ENCODE data around the gene TNS2. TPM values are rescaled to one million over a fixed set of nuclear protein-coding genes. Genes with fewer than 3 reads are reported as not detected.

The TNS2 gene
- total and polyA plus RNA-seq, 2 donors (not counting 1 experiment from before 2014, with no cell fraction given), result 0.60 to 1.3 TPM

DNA sequence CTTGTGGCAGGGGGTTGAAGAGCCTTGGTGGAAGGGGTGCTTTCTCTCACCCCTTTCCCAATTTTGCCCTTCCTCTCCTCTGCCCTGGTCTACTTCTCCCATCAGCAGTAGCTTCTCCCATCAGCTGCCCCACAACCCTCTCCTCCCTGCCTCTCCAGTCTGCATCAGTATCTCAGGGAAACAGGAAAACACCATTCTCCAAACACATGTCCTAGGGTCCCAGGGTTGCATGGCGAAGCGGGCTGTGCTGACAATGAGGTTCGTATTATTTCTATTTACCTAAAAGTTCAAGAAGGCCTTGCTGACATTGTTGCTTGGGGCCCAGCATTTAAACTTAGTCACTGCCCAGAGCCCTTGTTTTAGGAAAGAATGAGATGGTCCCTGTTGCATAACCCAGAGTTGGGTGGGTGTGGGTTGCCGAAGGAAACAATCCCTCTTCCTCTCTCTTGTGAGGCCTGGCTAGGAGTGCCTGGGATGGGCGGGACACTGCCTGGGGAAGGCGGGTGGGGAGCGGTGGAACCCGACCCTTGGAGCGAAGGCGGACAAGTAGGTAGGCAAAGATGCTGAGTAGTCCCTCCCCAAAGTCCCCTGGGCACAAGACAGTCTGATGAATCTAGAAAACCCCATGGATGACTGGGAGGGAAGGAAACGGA, 46.4 kb downstream of the TNS2 start:
- DNase-seq, result no peak
- Histone ChIP-seq H3K36me3 (replicated peaks in 1 of 2; ENCODE audit: control extremely low read depth in 1 of 2, control insufficient read depth in 1 of 2, extremely low read depth in 1 of 2, insufficient read depth in 2 of 2, low read length in 1 of 2) (no peaks in the 10 kb centered on the region), H3K4me3 (ENCODE audit: control extremely low read depth in 1 of 5, extremely low read depth in 1 of 5, insufficient read depth in 1 of 5, low read depth in 2 of 5, low read length in 4 of 5) (no peak overlapping the region), H3K4me2 (replicated peaks; ENCODE audit: low read depth, low read length, poor library complexity, severe bottlenecking) (no peak overlapping the region), H4K20me1 (ENCODE audit: control insufficient read depth, insufficient read depth, low read length, poor library complexity, severe bottlenecking) (no peaks in the 10 kb centered on the region), H3K9ac (ENCODE audit: low read length) (no peak overlapping the region), H3K27me3 (replicated peaks in 1 of 4; ENCODE audit: control extremely low read depth in 1 of 4, control insufficient read depth in 3 of 4, insufficient read depth in 4 of 4, low read length in 3 of 4) (peaks cover 0 to 18% (median 8%) of the 10 kb centered on the region in 4 experiments), H2AFZ (ENCODE audit: insufficient read depth, low read depth, low read length, poor library complexity, severe bottlenecking) (no peak overlapping the region), H3K9me3 (ENCODE audit: control extremely low read depth in 1 of 3, control insufficient read depth in 2 of 3, insufficient read depth in 1 of 3, low read length in 2 of 3) (no peaks in the 10 kb centered on the region), H3K79me2 (ENCODE audit: control insufficient read depth, insufficient read depth, low read length) (no peaks in the 10 kb centered on the region), H3K4me1 (ENCODE audit: control insufficient read depth in 2 of 2, insufficient read depth in 2 of 2, low read length in 2 of 2) (peaks cover 18 to 23% of the 10 kb centered on the region in 2 donors), H3K27ac (ENCODE audit: low read length in 2 of 2) (no peak overlapping the region)
- no peaks in the 10 kb centered on the region for H3K9me3 Mint-ChIP-seq (ENCODE audit: insufficient read depth)
- H3K27me3 Mint-ChIP-seq, result peaks cover 25% of the 10 kb centered on the region
- TF ChIP-seq, protein P1, sequence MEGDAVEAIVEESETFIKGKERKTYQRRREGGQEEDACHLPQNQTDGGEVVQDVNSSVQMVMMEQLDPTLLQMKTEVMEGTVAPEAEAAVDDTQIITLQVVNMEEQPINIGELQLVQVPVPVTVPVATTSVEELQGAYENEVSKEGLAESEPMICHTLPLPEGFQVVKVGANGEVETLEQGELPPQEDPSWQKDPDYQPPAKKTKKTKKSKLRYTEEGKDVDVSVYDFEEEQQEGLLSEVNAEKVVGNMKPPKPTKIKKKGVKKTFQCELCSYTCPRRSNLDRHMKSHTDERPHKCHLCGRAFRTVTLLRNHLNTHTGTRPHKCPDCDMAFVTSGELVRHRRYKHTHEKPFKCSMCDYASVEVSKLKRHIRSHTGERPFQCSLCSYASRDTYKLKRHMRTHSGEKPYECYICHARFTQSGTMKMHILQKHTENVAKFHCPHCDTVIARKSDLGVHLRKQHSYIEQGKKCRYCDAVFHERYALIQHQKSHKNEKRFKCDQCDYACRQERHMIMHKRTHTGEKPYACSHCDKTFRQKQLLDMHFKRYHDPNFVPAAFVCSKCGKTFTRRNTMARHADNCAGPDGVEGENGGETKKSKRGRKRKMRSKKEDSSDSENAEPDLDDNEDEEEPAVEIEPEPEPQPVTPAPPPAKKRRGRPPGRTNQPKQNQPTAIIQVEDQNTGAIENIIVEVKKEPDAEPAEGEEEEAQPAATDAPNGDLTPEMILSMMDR (IDR thresholded peaks at IDR 0.05), result no peak
- TF ChIP-seq EZH2 (IDR thresholded peaks at IDR 0.05; ENCODE audit: borderline replicate concordance, insufficient read depth, low read depth, low read length, poor library complexity, severe bottlenecking), result no peak
- intact Hi-C loops (cut with micrococcal nuclease), result loop anchor here (5.0 kb wide), 1 partner anchor 44 kb away; the partner anchor contains the start of gene TNS2
- 80% methylated on average over 2 of the region's 11 CpGs for WGBS (ENCODE audit: insufficient coverage)
- CTCF ChIA-PET, result interaction anchor here (3.4 to 13.1 kb wide), 2 partner anchors 11 to 29 kb away, joined by 22 to 344 read pairs; no protein-coding TSS in a partner anchor
- peaks cover 28% of the 10 kb centered on the region for H3K4me1 Mint-ChIP-seq
- H3K4me3 Mint-ChIP-seq, result peak overlapping the region; percentile 44
- H3K27ac Mint-ChIP-seq, result no peak overlapping the region
- no peak for ATAC-seq (ENCODE audit: low read depth)
- POLR2A ChIA-PET, result no interaction called here

DNA sequence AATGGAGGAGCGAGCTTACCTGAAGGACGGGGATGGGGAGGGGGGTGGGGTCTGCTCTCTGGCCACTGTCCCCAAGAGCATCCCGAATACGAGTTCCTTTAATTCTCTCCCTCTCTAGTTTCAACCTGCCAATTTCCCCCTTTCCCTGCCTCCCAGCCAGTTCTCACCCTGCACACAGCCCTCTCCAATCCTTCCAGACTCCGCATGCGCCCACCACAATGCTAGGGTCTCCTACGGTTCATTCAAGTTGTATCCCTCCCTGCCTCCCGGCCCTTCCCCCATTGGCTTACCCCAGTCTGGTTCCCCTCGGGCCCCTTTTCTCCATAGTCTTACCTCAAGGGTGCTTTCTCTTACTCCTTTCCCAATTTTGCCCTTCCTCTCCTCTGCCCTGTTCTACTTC, 46.9 kb downstream of the TNS2 start:
- peaks cover 28% of the 10 kb centered on the region for H3K4me1 Mint-ChIP-seq
- Histone ChIP-seq H3K36me3 (replicated peaks in 1 of 2; ENCODE audit: control extremely low read depth in 1 of 2, control insufficient read depth in 1 of 2, extremely low read depth in 1 of 2, insufficient read depth in 2 of 2, low read length in 1 of 2) (no peaks in the 10 kb centered on the region), H2AFZ (ENCODE audit: insufficient read depth, low read depth, low read length, poor library complexity, severe bottlenecking) (peak overlapping the region; percentile 89), H3K9me3 (ENCODE audit: control extremely low read depth in 1 of 3, control insufficient read depth in 2 of 3, insufficient read depth in 1 of 3, low read length in 2 of 3) (no peaks in the 10 kb centered on the region), H3K27me3 (replicated peaks in 1 of 4; ENCODE audit: control extremely low read depth in 1 of 4, control insufficient read depth in 3 of 4, insufficient read depth in 4 of 4, low read length in 3 of 4) (peaks cover 0 to 18% (median 8%) of the 10 kb centered on the region in 4 experiments), H4K20me1 (ENCODE audit: control insufficient read depth, insufficient read depth, low read length, poor library complexity, severe bottlenecking) (no peaks in the 10 kb centered on the region), H3K4me1 (ENCODE audit: control insufficient read depth in 2 of 2, insufficient read depth in 2 of 2, low read length in 2 of 2) (peaks cover 18 to 23% of the 10 kb centered on the region in 2 donors), H3K27ac (ENCODE audit: low read length in 2 of 2) (no peak overlapping the region), H3K4me3 (ENCODE audit: control extremely low read depth in 1 of 5, extremely low read depth in 1 of 5, insufficient read depth in 1 of 5, low read depth in 2 of 5, low read length in 4 of 5) (peak overlapping the region in 1 of 5 experiments; percentile 69), H3K4me2 (replicated peaks; ENCODE audit: low read depth, low read length, poor library complexity, severe bottlenecking) (peak overlapping the region; percentile 100), H3K9ac (ENCODE audit: low read length) (peak overlapping the region; percentile 78), H3K79me2 (ENCODE audit: control insufficient read depth, insufficient read depth, low read length) (no peaks in the 10 kb centered on the region)
- intact Hi-C loops (cut with micrococcal nuclease), result loop anchor here (1.0 to 5.0 kb wide), 2 partner anchors 17 to 44 kb away; partner anchors contain the start of genes SPRYD3 and TNS2
- peak overlapping the region; percentile 90 for H3K4me3 Mint-ChIP-seq
- ChIA-PET POLR2A (no interaction called here), CTCF (interaction anchor here (3.4 to 13.1 kb wide), 3 partner anchors 11 to 29 kb away, joined by 22 to 344 read pairs (median 53); partner anchors contain the start of gene SPRYD3)
- H3K9me3 Mint-ChIP-seq (ENCODE audit: insufficient read depth), result no peaks in the 10 kb centered on the region
- H3K27ac Mint-ChIP-seq, result peak overlapping the region; percentile 53
- ATAC-seq (ENCODE audit: low read depth) (no peak), DNase-seq (no peak)
- TF ChIP-seq EZH2 (IDR thresholded peaks at IDR 0.05; ENCODE audit: borderline replicate concordance, insufficient read depth, low read depth, low read length, poor library complexity, severe bottlenecking), result no peak
- TF ChIP-seq, protein P1 (IDR thresholded peaks at IDR 0.05), result no peak
- 71% methylated on average over 7 of the region's 9 CpGs for WGBS (ENCODE audit: insufficient coverage)
- peaks cover 21% of the 10 kb centered on the region for H3K27me3 Mint-ChIP-seq
